ENCODE data around the gene APCDD1L.

The APCDD1L gene

DNA sequence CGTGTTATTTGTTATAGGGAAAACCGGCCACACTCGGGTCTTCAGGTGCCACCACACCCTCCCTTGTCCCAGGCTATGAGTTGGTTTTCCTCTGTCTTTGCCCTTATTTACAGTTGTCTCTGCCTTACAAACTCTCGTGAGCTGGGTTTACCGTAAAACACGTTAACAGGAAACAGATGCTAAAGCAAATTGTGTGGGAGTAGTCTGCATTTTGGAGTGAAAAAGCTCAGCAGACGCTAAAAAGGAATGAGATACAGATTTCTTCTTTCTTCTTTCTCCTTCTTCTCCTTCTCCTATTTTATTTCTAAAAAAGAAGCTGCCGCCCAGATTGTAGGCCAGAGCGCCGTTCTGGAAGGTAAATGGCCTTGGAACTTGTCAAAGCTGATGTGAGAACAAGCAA, 51.9 kb downstream of the APCDD1L start:
- no peak for DNase-seq

DNA sequence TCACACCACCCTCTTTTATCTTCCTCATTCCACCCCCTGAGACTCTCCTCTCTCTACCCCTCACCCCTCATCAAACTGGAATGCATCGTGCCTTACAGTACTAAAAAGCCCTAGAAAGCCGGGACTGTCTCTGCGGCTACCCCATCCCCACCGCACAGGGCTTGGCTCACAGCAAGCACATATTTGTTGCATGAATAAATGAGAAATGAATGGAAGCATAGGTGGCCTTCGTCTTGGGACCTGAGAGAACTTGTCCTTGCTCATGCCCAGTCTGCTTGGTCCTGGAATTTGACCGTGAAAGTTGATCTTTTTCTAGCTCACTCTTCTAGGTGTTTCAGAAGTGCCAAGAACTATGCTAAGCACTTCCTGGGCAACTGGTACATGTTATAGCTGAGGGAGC, 53.3 kb downstream of the APCDD1L start:
- no peak for DNase-seq

DNA sequence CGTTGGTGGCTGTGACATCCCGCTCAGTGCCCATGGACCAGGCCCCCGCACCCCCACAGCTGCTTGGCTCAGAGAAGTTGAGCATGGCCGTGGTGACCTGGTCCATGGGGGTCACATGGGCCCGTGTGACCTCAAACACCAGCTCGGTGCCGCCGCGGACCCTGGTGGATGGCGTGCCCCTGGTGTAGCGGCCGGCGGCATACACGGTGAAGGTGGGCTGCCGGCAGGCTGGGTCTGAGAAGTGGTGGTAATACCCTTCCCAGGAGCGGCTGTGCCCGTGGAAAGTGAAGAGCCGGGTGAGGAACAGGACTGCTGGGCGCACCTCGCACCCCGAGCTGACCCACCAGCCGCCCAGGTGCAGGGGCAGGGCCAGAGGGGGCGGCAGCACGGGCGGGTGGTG, 54.1 kb downstream of the APCDD1L start:
- DNase-seq = no peak

DNA sequence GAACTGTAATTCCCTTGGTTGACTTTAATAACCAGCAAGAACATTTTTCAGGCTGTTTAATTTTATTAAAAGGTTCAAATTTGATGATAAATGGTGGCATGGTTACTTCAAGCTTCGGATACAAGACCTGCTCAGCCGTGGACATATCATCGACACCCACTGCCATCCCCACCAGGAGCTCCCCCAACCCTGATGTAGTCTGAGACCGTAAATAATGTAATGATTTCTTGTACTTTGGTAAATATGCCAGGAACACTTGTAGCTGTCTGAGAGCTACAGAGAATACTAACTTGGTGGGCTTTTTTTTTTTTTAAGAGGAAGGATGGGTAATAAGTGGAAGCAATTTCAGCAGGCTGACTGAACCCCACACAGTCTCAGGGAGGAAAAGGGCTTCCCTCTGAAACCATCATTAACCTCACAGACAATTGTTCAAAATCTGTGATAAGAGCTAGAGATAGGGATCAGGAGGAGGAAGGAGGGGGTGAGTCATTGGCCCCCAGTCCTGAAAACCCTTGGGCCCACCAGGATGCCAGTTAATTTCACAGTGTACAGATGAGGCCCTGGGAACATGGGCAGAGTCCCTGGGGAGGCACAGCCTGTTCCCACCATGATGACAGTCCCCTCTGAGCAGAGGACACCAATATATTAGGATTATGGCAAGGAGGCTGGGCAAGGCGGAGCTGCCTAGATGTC, 56.0 kb downstream of the APCDD1L start:
- DNase-seq = no peak

DNA sequence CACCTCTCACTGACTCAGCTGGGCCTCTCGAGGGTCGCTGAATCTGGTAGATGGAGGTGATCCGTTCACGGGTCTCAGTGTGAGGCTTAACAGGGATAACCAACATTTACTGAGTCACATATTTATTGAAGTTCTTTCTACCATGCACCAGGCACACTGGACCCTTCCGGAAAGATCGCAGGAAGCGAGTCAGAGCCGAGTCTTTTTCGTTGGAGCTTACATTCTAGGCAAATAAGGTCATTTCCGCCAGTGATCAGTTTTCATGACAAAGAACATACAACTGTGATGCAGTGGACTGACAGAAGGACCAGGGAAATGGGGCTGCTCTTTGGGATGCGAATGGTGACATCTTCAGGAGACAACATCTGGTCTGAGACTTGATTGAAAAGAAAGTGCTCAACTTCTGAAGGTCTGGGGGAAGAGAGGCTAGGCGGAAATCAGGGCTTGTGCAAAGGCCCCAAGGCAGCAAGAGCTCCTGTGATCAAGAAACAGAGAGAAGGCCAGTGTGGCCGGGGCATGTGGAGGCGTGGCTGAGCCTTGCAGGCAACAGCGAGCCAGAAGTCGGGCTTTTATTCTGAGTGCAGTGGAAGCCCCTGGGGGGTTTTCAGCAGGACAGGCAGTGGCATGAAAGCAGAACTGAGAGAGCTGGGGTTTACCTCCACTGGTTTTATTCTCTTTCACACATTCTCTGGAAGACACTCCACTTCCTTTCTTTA, 56.7 kb downstream of the APCDD1L start:
- no peak for DNase-seq

DNA sequence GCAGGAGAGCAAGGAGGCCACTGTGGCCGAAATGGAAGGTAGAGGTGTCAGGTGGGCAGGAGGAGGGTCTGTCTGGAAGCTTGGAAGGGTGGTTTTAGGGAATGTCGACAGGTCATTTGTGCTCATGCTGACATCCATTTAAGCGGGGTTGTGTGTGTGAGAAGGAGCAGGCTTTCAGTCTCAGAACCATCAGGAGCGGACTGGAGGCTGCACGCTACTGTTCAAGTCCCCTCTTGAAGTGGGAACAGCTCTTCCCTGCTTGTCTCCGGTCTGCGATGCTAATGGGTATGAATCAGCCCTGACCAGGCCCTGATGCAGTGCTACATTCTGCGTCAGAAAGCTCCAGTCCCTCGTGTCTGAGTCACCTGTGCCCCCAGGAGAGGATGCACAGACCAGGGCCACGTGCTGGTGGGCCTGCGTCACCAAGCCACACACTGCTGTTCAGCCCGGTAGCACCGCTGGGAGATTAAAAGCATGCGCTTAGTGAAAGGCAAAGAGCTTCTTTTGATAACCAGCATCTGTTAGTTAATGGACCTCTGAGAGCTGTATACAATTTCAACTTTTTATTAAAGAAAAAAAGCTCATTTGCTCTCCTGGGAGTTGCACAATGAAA, 58.0 kb downstream of the APCDD1L start:
- no peak for DNase-seq

DNA sequence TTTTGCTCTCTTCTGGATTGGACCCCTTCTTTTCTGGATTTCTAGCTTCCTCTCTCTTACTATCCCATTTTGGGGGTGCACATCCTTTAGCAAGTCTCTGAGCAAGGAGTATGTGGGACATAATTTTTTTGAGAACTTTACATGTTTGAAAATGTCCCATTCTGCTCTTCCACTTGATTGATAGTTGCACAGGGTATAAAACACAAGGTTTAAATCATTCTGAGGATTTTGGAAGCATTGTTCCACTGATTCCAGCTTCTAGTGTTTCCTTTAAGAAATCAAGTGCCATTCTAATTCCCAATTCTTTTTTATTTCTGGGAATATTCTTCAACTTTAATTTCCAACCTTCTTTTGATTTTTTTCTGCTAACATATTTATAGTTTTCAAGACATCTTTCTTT, 60.7 kb downstream of the APCDD1L start:
- DNase-seq = no peak

DNA sequence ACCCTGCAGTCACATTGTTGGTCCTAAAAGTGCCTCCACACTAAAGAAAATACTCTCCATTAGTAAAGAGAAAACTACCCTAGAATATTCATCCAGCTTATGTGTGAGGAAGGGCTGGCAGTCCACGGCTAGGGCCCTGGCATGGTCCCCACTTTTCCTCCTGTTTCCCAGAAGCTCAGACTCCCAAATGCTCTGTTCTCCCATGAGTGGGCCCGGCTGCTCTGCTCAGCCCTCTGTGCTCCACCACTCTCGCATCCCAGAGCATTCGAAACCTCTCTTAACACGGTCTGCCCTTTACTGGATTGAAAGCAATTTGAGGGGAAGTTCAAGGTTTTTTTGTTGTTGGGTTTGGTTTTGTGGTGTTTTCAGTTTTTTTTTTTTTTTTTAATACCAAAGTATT, 61.8 kb downstream of the APCDD1L start:
- DNase-seq = no peak

DNA sequence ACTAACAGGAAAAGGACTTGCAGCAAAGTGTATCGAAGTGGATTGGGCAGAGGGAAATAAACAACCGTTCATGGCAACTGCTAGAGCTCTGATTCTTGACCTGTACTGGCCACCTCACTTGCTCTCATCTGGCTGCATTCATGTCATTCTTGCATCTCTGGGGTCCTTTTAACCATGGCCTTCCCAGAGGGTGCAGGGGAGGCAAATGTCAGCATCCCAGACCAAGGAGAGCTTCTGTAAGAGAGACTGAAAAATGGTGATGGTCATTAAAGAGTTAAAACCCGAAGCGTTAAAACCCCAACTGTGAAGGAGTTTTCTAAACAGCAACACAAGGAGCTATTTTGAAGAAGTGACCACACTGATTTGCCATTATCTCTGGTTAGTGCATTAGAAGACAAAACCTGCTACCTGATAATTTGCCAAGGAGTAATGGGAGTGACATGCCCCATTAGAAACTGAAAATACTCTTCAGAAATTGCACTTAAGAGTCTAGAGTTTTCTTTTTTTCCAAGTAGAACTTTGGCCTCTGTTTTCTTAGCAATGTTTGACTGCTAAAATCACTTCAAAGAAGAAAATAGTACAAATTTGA, 62.4 kb downstream of the APCDD1L start:
- no peak for DNase-seq

DNA sequence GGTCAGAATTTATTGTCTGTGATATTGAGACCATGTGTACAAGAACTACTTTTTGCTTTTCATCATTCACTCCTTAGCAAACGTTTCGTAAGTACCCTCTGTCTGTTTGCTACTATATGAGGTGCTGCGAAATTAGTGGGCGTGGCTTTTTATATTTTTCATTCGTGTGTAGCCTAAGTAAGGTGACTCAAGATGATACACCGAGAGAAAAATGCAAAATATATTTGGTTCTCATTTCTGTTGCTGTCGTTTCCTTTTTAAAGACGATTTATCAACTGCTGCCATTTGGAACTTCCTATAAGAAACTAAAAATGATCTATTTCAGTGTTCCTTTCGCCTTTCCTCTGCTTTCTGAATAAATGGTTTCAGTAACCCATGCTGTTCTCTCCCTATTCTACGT, 64.9 kb downstream of the APCDD1L start:
- DNase-seq = no peak

DNA sequence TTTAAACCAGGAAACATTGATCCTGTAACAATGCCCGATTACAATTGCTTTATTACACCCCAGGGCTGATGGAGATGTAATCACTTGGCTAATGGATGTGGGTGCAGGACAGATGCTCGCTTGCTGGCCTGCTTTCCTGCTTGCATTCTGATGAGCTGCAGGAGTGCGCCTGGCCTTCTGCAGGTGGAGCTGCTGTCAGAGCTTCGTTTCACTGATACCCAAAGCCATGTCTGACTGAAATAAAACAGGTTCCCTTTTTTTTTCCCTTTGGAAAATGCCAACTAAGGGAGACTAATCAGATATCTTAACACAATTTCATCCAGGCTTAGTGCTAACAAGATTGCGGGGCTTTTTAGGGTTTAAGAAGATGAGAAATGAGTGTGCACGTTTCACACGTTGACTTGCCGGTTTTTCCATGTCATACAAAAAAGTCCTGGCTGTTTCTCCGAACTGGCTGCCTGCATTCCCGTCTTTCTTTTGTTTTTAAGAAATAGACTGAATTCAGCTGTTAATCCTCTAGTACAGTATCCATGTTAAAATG, 65.4 kb downstream of the APCDD1L start:
- no peak for DNase-seq

DNA sequence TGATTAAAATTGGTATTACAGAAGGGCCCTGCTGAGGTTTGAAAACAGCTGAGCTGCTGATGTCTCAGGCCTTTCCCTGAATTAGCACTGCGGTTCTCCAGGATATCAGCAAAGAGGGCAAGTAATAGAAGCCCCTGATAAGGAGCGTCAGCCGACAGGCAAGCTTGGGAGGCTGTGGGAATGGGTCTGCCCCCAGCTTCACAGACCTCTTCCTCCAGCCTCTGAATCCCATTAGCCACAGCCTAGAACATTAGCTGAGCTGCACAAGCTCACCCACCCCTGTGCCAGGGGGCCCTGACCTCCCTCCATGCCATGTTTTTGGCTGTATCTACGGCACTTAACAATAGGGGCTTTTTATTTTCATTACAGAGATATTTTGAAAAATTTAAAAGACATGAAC, 66.2 kb downstream of the APCDD1L start:
- no peak for DNase-seq

DNA sequence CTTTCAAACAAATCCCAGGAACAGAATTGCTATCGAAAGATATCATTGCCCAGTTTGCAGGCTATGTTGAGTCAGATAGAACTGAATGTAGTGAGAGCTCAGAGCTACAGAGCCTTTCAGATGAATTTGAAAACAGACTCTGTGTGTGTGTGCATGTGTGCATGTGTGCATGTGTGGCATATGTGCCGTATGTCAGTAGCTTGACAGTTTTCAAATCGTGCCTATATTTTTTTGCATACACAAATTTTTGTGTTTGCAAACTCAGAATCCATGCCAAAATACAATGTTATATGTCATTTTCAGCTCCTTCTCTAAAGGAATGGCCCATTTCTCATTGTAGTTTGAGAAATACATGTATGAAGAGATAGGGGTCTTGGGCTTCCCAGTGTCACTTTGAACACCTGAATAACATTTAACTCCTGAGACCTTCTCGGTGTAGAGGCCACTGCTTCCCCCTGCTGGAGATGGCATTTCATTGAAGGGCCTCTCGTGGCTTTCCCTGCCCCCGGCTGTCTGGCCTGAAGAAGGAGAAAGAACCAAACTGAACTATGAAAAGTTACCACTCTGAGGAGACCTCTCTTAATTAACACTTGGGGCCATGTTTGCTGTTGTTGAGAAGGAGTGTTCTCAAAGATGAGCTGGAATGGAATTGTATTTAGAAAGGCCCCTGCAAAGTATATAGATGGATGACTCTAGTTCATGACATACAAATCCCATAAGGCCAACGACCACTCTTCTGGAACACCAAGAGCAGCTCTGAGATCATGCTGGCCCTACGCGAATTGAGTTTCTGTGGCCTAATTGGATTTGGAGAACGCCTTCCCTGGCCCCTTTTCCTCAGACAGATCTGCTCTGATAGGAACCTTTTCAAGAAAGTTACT, 67.4 kb downstream of the APCDD1L start:
- peak; percentile 23 for DNase-seq

DNA sequence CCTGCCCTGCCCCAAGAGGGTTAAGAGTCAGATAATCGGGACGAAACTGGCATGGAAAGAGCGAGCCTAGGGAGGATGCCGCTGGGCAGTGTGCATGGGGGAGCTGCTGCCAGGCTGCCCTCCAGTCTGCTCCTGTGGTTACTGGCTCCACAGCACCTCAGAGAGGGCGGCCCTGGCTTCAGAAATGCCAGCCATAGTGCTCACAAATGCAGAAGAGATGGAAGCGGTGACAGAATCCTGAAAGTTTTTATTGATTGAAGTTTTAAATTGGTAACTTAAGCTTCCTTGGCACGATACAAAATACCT, 68.3 kb downstream of the APCDD1L start:
- DNase-seq = no peak

DNA sequence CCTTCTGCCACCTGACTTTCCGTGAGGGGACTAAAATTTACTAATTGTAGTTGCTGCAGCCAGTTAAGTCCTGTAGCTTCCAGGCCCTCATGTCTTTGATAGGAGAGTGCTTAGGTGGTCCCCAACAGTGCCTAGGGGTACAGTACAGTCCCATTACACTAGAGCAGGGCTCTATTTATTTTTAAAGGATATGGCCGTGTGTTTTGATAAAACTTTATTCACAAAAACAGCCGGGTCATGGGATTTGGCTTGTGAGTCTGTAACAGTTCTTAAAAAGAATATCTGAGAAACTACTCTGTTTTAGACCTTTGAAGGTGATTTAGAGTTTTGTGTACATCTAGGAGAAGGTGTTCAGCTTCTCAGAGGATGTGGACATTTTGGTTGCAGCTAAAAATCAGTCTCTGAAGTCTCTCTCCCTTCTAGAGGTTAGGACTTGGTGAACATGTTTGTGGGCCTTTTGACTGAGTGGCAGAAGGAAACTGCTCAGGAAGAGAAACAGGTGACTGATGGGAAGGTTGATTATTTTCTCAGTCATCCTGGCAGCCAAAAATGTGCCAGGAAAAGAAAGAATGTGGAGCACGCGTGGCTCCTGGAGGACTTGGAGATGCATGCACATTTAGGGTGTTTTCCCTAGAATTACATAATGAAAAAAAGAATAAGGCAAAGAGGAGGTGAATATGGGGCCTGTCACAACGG, 68.8 kb downstream of the APCDD1L start:
- DNase-seq = no peak

DNA sequence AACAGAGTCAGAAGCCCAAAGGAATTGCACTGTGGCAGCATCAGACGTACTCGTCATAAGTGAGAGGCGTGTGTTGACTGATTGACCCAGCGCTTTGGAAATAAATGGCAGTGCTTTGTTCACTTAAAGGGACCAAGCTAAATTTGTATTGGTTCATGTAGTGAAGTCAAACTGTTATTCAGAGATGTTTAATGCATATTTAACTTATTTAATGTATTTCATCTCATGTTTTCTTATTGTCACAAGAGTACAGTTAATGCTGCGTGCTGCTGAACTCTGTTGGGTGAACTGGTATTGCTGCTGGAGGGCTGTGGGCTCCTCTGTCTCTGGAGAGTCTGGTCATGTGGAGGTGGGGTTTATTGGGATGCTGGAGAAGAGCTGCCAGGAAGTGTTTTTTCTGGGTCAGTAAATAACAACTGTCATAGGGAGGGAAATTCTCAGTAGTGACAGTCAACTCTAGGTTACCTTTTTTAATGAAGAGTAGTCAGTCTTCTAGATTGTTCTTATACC, 70.4 kb downstream of the APCDD1L start:
- DNase-seq = no peak

DNA sequence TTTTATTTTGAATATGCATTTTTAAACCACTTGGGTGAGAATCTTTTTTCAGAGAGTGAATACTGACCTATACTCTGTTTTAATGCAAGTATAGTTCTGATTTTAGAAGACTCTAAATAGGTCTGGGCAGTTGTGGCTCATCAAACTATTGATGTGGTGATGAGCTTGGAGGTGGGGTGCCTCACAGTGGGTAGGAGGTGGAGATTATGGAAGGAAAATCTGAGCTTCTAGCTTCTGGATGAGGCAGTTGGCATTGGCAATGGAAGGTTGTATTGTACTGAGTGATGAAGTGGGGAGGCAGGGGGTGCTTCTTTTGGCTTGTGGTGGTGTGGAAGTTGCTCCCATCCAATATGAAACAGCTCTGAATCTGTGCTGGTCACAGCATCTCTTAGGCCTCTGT, 73.5 kb downstream of the APCDD1L start:
- DNase-seq = no peak

DNA sequence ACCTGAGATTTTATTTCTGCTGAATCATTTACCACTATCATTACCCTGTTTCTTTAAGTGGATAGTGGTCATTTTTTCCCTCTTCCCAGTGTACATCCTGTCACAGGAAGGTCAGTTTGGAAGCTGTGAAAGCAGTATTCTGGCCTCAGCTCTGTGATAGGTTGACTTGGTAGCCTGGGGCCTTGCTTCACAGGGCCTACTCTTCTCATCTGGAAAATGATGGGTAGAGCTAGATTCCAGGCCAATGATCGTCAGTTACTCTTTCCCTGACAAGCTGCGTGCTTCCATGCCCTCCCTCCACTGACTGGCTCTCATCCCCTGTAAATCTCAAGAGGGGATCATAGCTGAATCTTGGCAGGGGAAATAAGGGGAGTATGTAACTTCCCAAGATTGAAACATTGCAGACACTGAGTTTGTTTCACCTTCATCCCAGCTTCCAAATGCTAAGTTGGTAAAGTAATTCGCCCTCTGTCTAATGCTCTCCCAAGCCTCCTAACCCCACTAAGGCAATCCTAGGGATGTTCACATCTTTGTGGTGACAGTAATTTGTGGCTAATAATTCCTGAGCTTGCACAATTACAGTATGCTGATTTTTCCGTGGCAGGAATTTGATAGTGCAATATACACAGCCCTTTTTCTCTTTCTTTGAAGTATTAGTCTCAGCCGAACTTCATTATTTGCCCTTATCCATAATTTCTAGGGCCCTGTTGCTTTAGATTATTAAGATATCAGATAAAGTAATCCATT, 75.0 kb downstream of the APCDD1L start:
- DNase-seq = no peak

DNA sequence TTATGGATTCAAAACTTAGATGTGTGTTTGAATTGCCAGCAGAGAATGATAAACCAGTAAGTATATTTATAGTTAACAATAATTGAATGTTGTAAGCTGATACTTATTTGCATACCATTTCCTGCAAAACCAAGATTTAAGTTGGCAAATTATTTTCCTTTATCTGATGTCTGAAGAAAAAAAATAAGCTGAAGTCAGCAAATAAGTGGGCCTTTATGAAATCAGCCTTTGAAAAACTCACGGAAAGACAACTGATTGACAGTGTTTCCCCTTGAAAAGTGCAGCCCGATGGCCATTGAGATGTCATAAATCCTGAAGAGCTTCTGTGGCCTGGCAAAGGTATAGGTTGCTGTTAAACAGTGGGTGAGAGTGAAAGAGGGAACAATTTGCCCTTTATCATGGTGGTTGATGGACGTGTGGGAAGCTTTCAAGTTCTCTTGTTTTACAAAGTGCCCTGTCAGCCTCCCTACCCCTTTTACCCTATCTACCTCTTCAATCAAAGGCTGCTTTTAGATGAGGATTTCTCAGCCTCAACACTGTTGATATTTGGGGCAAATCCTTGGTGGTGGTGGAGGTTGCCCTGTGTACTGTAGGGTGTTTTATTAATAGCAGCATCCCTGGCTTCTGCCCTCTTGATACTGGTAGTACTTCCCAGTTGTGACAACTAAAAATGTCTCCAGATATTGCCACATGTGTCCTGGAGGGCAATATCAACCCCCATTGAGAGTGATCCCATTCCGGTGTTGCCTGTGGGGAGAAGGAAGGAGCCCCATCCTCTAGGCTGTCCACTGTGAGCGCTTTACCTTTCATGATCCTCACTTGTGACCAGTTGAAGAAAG, 76.0 kb downstream of the APCDD1L start:
- no peak for DNase-seq
